Measurements from ENCODE around the gene SLC19A3. TPM values are rescaled to one million over a fixed set of nuclear protein-coding genes. Genes with fewer than 3 reads are reported as not detected.

The SLC19A3 gene
- under 1 TPM in 3 of 4 donors, not detected in 1; 0.11 to 0.69 (median 0.46) TPM for total RNA-seq
- polyA plus RNA-seq, result under 1 TPM; 0.27 to 0.38 (median 0.31) TPM
- long read RNA-seq, donor 1, result 0 reads
- long read RNA-seq, donor 2, result 0 reads

- TF ChIP-seq CTCF (IDR thresholded peaks at IDR 0.05), result no peak
- ATAC-seq, result peak in 3 of 4 donors; percentile 64 to 77 (median 72)
- H3K27ac ChIP-seq, result no peak within 1 kb of the TSS
Measured at GRCh38 chr2:227717687-227718567, at the start of gene SLC19A3. Gene SLC19A3 (minus strand): TSS chr2:227718028. CDS start chr2:227702318, 15,710 bp downstream.

GRCh38 chr2:227766373-227766883 is 48.6 kb upstream of the SLC19A3 start:
- no peaks in the 10 kb centered on the region for H3K9me3 ChIP-seq
- peak; percentile 70 to 80 for DNase-seq
- no peaks in the 10 kb centered on the region for H3K36me3 ChIP-seq (ENCODE audit: insufficient read depth in 1 of 2, low read depth in 1 of 2)
- 16 to 21% (median 19%) methylated on average over 11 of the region's 11 CpGs for WGBS, 3 donors
- intact Hi-C loops (cut with DNase I), result loop anchor here (2.0 to 10.0 kb wide), 4 partner anchors 109 to 362 kb away; partner anchors contain the start of gene AGFG1 (in 2 of the 2)
- no peak overlapping the region for H3K4me3 ChIP-seq
- no peak overlapping the region for H3K27ac ChIP-seq
- H3K4me1 ChIP-seq, result no peaks in the 10 kb centered on the region
- H3K27me3 ChIP-seq (ENCODE audit: insufficient read depth in 3 of 3, low read length in 2 of 3), result no peaks in the 10 kb centered on the region
- TF ChIP-seq CTCF (IDR thresholded peaks at IDR 0.05), result peak; percentile 83
- peak; percentile 83 to 96 (median 92) for ATAC-seq

More at GRCh38 chr2:227717687-227718567, at the start of gene SLC19A3:
- Histone ChIP-seq H3K9me3 (no peaks in the 10 kb centered on the region), H3K27me3 (ENCODE audit: insufficient read depth in 3 of 3, low read length in 2 of 3) (peaks cover 0 to 13% (median 0%) of the 10 kb centered on the region in 3 donors), H3K36me3 (ENCODE audit: insufficient read depth in 1 of 2, low read depth in 1 of 2) (no peaks in the 10 kb centered on the region), H3K4me3 (peak within 1 kb of the TSS; percentile 54), H3K4me1 (no peaks in the 10 kb centered on the region)
- intact Hi-C loops (cut with DNase I), result no loop called here
- peak; percentile 89 for DNase-seq
- 2 to 4% (median 4%) methylated on average over 35 of the region's 35 CpGs for WGBS, 3 donors

GRCh38 chr2:227765788-227766372 is 48.1 kb upstream of the SLC19A3 start:
- ATAC-seq, result peak in 1 of 4 donors; percentile 12
- no peak for DNase-seq

More at GRCh38 chr2:227765788-227766372, 48.1 kb upstream of the SLC19A3 start:
- Histone ChIP-seq H3K27me3 (ENCODE audit: insufficient read depth in 3 of 3, low read length in 2 of 3) (no peaks in the 10 kb centered on the region), H3K4me3 (no peak overlapping the region), H3K27ac (no peak overlapping the region), H3K9me3 (no peaks in the 10 kb centered on the region), H3K36me3 (ENCODE audit: insufficient read depth in 1 of 2, low read depth in 1 of 2) (no peaks in the 10 kb centered on the region), H3K4me1 (no peaks in the 10 kb centered on the region)
- no peak for TF ChIP-seq CTCF (IDR thresholded peaks at IDR 0.05)
- 39 to 52% (median 49%) methylated on average over 4 of the region's 4 CpGs for WGBS, 3 donors
- intact Hi-C loops (cut with DNase I), result loop anchor here (2.0 to 10.0 kb wide), 4 partner anchors 109 to 361 kb away; partner anchors contain the start of gene AGFG1 (in 2 of the 2)

Measured in psoas muscle (tissue), 8 donors.